CD14-positive monocyte (primary cell): ENCODE measurements around the gene EDA. TPM values are rescaled to one million over a fixed set of nuclear protein-coding genes. Genes with fewer than 3 reads are reported as not detected.

Experiments
- DNase-seq, 3 donors: peaks; one replicate each; pipeline ENCODE4 v3.0.0-alpha.2; 2011 to 2022
- H2AFZ ChIP-seq: 2 replicates; pipeline ENCODE4 v1.6.0; 2012; ENCODE audit warnings: mild to moderate bottlenecking, low read depth, low read length, inconsistent platforms; ENCODE audit not compliant: insufficient read depth, poor library complexity, severe bottlenecking
- H3K27ac ChIP-seq, 2 donors: 1 replicate in 1 of 2; 2 replicates in 1 of 2; pipeline ENCODE4 v1.5.1; 2012 to 2013; ENCODE audit warnings: low read length in 2 of 2, control low read depth in 1 of 2, inconsistent platforms in 1 of 2, low read depth in 1 of 2, mild to moderate bottlenecking in 1 of 2
- H3K27me3 ChIP-seq, 2 donors: one replicate each; pipeline versions ENCODE4 v1.6.0 to v1.6.1; 2011 to 2013; ENCODE audit warnings: low read length in 2 of 2; ENCODE audit not compliant: control insufficient read depth in 2 of 2, insufficient read depth in 2 of 2
- H3K36me3 ChIP-seq, 2 donors: replicated peaks in 1 of 2; 1 replicate in 1 of 2; 2 replicates in 1 of 2; pipeline versions ENCODE4 v1.5.1 to v1.6.1; 2012 to 2013; ENCODE audit warnings: low read length in 2 of 2, control low read depth in 1 of 2, inconsistent platforms in 1 of 2, mild to moderate bottlenecking in 1 of 2; ENCODE audit not compliant: insufficient read depth in 2 of 2, control insufficient read depth in 1 of 2
- H3K4me1 ChIP-seq, 2 donors: 1 replicate in 1 of 2; 2 replicates in 1 of 2; pipeline versions ENCODE4 v1.5.1 to v1.6.1; 2012 to 2013; ENCODE audit warnings: low read length in 2 of 2, control low read depth in 1 of 2, inconsistent platforms in 1 of 2, mild to moderate bottlenecking in 1 of 2, moderate library complexity in 1 of 2; ENCODE audit not compliant: insufficient read depth in 2 of 2, control insufficient read depth in 1 of 2
- H3K4me2 ChIP-seq: replicated peaks from 2 replicates; pipeline ENCODE3; 2012; ENCODE audit warnings: low read length, moderate library complexity, mild to moderate bottlenecking; ENCODE audit not compliant: poor library complexity, severe bottlenecking; ENCODE audit errors: extremely low read depth
- H3K4me3 ChIP-seq, 3 experiments: fragments of 200-600 bp in 1 of 3; sonication (generic) in 1 of 3; replicated peaks in 1 of 3; 1 replicate in 2 of 3; 2 replicates in 1 of 3; pipeline ENCODE4 v1.5.1; 2011 to 2013; ENCODE audit warnings: low read length in 3 of 3, mild to moderate bottlenecking in 3 of 3, control low read depth in 2 of 3, low read depth in 2 of 3, inconsistent platforms in 1 of 3, moderate library complexity in 1 of 3
- H3K79me2 ChIP-seq: 2 replicates; pipeline ENCODE4 v1.6.0; 2012; ENCODE audit warnings: mild to moderate bottlenecking, control low read depth, inconsistent platforms, low read length, moderate library complexity; ENCODE audit not compliant: insufficient read depth
- H3K9ac ChIP-seq: 2 replicates; pipeline ENCODE4 v1.6.0; 2017; ENCODE audit warnings: low read length, mild to moderate bottlenecking; ENCODE audit not compliant: insufficient read depth, poor library complexity, severe bottlenecking
- H3K9me3 ChIP-seq, 2 donors: replicated peaks in 1 of 2; 1 replicate in 1 of 2; 2 replicates in 1 of 2; pipeline versions ENCODE4 v1.5.1 to v1.6.1; 2012 to 2013; ENCODE audit warnings: low read length in 2 of 2, control low read depth in 1 of 2; ENCODE audit not compliant: control insufficient read depth in 1 of 2, insufficient read depth in 1 of 2
- H4K20me1 ChIP-seq: 2 replicates; pipeline ENCODE4 v1.6.0; 2012; ENCODE audit warnings: mild to moderate bottlenecking, low read length, control low read depth, moderate library complexity; ENCODE audit not compliant: insufficient read depth
- H3K27ac Mint-ChIP-seq, 7 donors: one replicate each; pipeline ENCODE4 v1.8.0; 2020; ENCODE audit warnings: mild to moderate bottlenecking in 7 of 7, mixed read lengths in 7 of 7, moderate library complexity in 6 of 7, inconsistent platforms in 2 of 7
- H3K27me3 Mint-ChIP-seq, 3 donors: one replicate each; pipeline ENCODE4 v1.8.0; 2021 to 2022; ENCODE audit warnings: low read depth in 3 of 3, mild to moderate bottlenecking in 3 of 3, mixed read lengths in 3 of 3, moderate library complexity in 3 of 3, inconsistent platforms in 1 of 3
- H3K36me3 Mint-ChIP-seq, 2 donors: one replicate each; pipeline ENCODE4 v1.8.0; 2020; ENCODE audit warnings: mixed read lengths in 2 of 2, inconsistent platforms in 1 of 2, mild to moderate bottlenecking in 1 of 2
- H3K4me1 Mint-ChIP-seq: one replicate; pipeline ENCODE4 v1.8.0; 2020; ENCODE audit warnings: mild to moderate bottlenecking, mixed read lengths
- H3K4me3 Mint-ChIP-seq, 2 donors: one replicate each; pipeline ENCODE4 v1.8.0; 2020; ENCODE audit warnings: mild to moderate bottlenecking in 2 of 2, mixed read lengths in 2 of 2, moderate library complexity in 1 of 2
- H3K9me3 Mint-ChIP-seq, 7 donors: one replicate each; pipeline ENCODE4 v1.8.0; 2020 to 2022; ENCODE audit warnings: mixed read lengths in 7 of 7, mild to moderate bottlenecking in 6 of 7, moderate library complexity in 6 of 7, inconsistent platforms in 2 of 7
- CTCF ChIP-seq: fragments of 200-600 bp; IDR thresholded peaks from one replicate; pipeline ENCODE4 v1.8.0; 2022; ENCODE audit warnings: antibody characterized with exemption, mild to moderate bottlenecking
- WGBS: methylation state at CpG from one replicate; pipeline ENCODE4 v1.1.5; 2013; ENCODE audit warnings: missing lambda C conversion rate; ENCODE audit not compliant: insufficient coverage; 5-methylcytosine and 5-hydroxymethylcytosine counted together
- intact Hi-C, 2 donors: fragments of 100-400 bp; cut with micrococcal nuclease; formaldehyde crosslinking; loops; one replicate each; pipeline versions ENCODE4 v1.15.0 to v1.15.1; 2023
- polyA plus RNA-seq, 3 donors: library from polyadenylated mRNA; depleted of rRNA in 1 of 3; unstranded in 2 of 3; stranded (reverse) in 1 of 3; fragments of 300-500 nt in 2 of 3; fragments of >200 nt in 1 of 3; fragmentation: Illumina TruSeq in 2 of 3; gene quantifications; 1 replicate in 2 of 3; 2 replicates in 1 of 3; pipeline ENCODE4 v1.2.3, GENCODE V29; 2012 to 2021

The EDA gene
- polyA plus RNA-seq, 3 donors: 0.11 to 0.31 TPM; not detected in 1

DNA sequence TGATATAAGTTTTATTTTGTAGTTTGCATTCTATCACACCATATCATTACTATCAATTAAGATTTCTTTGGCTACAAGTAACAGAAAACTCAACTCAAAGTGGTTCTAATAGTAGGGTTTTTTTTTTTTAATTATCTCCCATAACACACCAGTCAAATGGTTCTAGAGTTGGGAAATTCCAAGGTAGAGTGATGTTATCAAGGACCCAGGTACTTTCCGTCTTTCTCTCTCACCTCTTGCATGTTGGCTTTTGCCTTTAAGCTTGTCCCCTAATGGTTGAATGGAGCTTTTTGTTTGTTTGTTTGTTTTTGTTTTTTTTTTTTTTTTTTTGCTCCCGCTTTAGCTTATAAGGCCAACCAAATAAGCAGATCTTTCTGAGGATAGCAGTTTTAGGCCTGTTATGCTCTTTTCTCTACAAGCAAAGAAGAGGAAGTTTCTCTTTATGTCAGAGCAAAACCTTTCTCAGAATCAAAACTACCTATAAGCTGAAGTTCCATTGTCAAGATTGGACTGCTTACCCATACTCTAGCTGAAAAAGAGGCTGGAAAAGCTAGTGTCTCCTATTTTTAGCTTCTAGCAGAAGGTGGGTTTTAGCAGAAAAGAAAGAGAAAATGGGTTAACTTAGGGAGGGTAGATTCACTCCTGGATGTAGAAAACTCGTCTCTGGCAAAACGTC is 177.5 kb downstream of the EDA start:
- H3K4me3 ChIP-seq: no peak overlapping the region
- H3K36me3 ChIP-seq: no peaks in the 10 kb centered on the region
- intact Hi-C loops: no loop called here
- WGBS: no CpG with 5 or more reads among the region's 4 CpGs
- TF ChIP-seq CTCF: no peak
- H2AFZ ChIP-seq: no peak overlapping the region
- H4K20me1 ChIP-seq: no peaks in the 10 kb centered on the region
- no peak overlapping the region for H3K9ac ChIP-seq
- H3K4me1 ChIP-seq: no peaks in the 10 kb centered on the region
- DNase-seq: no peak
- H3K79me2 ChIP-seq: no peaks in the 10 kb centered on the region
- no peaks in the 10 kb centered on the region for H3K27me3 ChIP-seq
- no peaks in the 10 kb centered on the region for H3K4me1 Mint-ChIP-seq
- H3K27ac Mint-ChIP-seq: no peak overlapping the region
- peaks cover 2 to 20% (median 10%) of the 10 kb centered on the region in 7 donors for H3K9me3 Mint-ChIP-seq
- H3K4me2 ChIP-seq: no peak overlapping the region
- H3K4me3 Mint-ChIP-seq: no peak overlapping the region
- H3K27me3 Mint-ChIP-seq: peaks cover 0 to 4% (median 2%) of the 10 kb centered on the region in 3 donors
- H3K27ac ChIP-seq: no peak overlapping the region
- H3K9me3 ChIP-seq: peaks cover 9 to 14% of the 10 kb centered on the region in 2 donors
- H3K36me3 Mint-ChIP-seq: no peaks in the 10 kb centered on the region

DNA sequence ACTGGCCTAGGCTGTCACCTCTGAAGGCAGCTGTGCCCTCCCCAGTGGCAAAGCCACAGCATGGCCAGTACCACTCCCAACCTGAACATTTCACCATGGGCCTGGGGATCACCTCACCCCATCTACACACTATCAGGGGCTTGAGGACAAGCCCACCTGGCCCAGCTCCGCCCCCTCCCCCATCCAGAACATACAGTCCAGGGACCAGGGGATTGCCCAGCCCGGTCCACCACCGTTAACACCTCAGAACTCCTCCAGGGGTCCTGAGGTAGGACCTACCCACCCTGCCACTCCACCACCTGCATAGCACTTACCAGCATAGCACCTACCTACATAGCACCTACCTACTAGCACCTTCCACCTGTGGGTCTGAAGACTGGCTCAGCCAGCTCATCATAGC is 179.8 kb downstream of the EDA start:
- Histone ChIP-seq H3K4me3 (no peak overlapping the region), H3K9me3 (peaks cover 9 to 14% of the 10 kb centered on the region in 2 donors), H3K9ac (no peak overlapping the region), H3K79me2 (no peaks in the 10 kb centered on the region), H2AFZ (no peak overlapping the region), H3K27ac (no peak overlapping the region), H3K4me1 (no peaks in the 10 kb centered on the region), H3K4me2 (no peak overlapping the region), H4K20me1 (no peaks in the 10 kb centered on the region), H3K27me3 (no peaks in the 10 kb centered on the region), H3K36me3 (no peaks in the 10 kb centered on the region)
- WGBS: 100% methylated on average over 2 of the region's 3 CpGs
- Mint-ChIP-seq H3K4me1 (no peaks in the 10 kb centered on the region), H3K27me3 (peaks cover 0 to 4% (median 2%) of the 10 kb centered on the region in 3 donors), H3K36me3 (no peaks in the 10 kb centered on the region), H3K4me3 (no peak overlapping the region), H3K9me3 (peaks cover 2 to 14% (median 9%) of the 10 kb centered on the region in 7 donors), H3K27ac (no peak overlapping the region)
- no peak for DNase-seq
- TF ChIP-seq CTCF: no peak
- intact Hi-C loops: no loop called here
